ENCODE measurements around the gene NOL6.

Gene NOL6

GRCh38 chr9:33472171-33472880 is 1.4 kb downstream of the NOL6 start:
- TF ChIP-seq, protein P1, sequence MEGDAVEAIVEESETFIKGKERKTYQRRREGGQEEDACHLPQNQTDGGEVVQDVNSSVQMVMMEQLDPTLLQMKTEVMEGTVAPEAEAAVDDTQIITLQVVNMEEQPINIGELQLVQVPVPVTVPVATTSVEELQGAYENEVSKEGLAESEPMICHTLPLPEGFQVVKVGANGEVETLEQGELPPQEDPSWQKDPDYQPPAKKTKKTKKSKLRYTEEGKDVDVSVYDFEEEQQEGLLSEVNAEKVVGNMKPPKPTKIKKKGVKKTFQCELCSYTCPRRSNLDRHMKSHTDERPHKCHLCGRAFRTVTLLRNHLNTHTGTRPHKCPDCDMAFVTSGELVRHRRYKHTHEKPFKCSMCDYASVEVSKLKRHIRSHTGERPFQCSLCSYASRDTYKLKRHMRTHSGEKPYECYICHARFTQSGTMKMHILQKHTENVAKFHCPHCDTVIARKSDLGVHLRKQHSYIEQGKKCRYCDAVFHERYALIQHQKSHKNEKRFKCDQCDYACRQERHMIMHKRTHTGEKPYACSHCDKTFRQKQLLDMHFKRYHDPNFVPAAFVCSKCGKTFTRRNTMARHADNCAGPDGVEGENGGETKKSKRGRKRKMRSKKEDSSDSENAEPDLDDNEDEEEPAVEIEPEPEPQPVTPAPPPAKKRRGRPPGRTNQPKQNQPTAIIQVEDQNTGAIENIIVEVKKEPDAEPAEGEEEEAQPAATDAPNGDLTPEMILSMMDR (IDR thresholded peaks at IDR 0.05) = no peak
- Histone ChIP-seq H3K4me3 (peak overlapping the region in 1 of 2 donors; percentile 70), H3K36me3 (peaks cover 35 to 49% (median 44%) of the 10 kb centered on the region in 3 donors), H3K27me3 (no peaks in the 10 kb centered on the region), H3K27ac (no peak overlapping the region), H3K9me3 (no peaks in the 10 kb centered on the region), H3K4me1 (peaks cover 0 to 18% (median 16%) of the 10 kb centered on the region in 4 donors)
- peak in 1 of 2 donors; percentile 47 for DNase-seq
- intact Hi-C loops (cut with DNase I; ENCODE audit: low total_unique reads) = no loop called here

GRCh38 chr9:33471361-33471760 is 2.4 kb downstream of the NOL6 start:
- Histone ChIP-seq H3K4me1 (peaks cover 0 to 18% (median 16%) of the 10 kb centered on the region in 4 donors), H3K4me3 (no peak overlapping the region), H3K9me3 (no peaks in the 10 kb centered on the region), H3K27me3 (no peaks in the 10 kb centered on the region), H3K27ac (no peak overlapping the region), H3K36me3 (peaks cover 43 to 59% (median 54%) of the 10 kb centered on the region in 3 donors)
- DNase-seq = no peak
- intact Hi-C loops (cut with DNase I; ENCODE audit: low total_unique reads) = no loop called here
- TF ChIP-seq, protein P1 (IDR thresholded peaks at IDR 0.05) = no peak

GRCh38 chr9:33469891-33470290 is 3.8 kb downstream of the NOL6 start:
- TF ChIP-seq, protein P1 (IDR thresholded peaks at IDR 0.05) = no peak
- peaks cover 0 to 18% (median 16%) of the 10 kb centered on the region in 4 donors for H3K4me1 ChIP-seq
- H3K9me3 ChIP-seq = no peaks in the 10 kb centered on the region
- no peak overlapping the region for H3K27ac ChIP-seq
- DNase-seq = peak in 1 of 2 donors; percentile 54
- peaks cover 58 to 73% (median 69%) of the 10 kb centered on the region in 3 donors for H3K36me3 ChIP-seq
- intact Hi-C loops (cut with DNase I; ENCODE audit: low total_unique reads) = loop anchor here (5.0 kb wide), 1 partner anchor 98 kb away; no protein-coding TSS in a partner anchor
- no peak overlapping the region for H3K4me3 ChIP-seq
- H3K27me3 ChIP-seq = no peaks in the 10 kb centered on the region

- peak in 1 of 2 donors; percentile 50 for DNase-seq
- TF ChIP-seq, protein P1 (IDR thresholded peaks at IDR 0.05) = no peak
- Histone ChIP-seq H3K27ac (no peak overlapping the region), H3K4me1 (peaks cover 0 to 18% (median 15%) of the 10 kb centered on the region in 4 donors), H3K36me3 (peaks cover 67 to 82% (median 78%) of the 10 kb centered on the region in 3 donors), H3K4me3 (no peak overlapping the region), H3K27me3 (no peaks in the 10 kb centered on the region), H3K9me3 (no peaks in the 10 kb centered on the region)
- intact Hi-C loops (cut with DNase I; ENCODE audit: low total_unique reads) = loop anchor here (5.0 kb wide), 1 partner anchor 97 kb away; no protein-coding TSS in a partner anchor
Measured at GRCh38 chr9:33468797-33469621, 4.7 kb downstream of the NOL6 start.

DNA sequence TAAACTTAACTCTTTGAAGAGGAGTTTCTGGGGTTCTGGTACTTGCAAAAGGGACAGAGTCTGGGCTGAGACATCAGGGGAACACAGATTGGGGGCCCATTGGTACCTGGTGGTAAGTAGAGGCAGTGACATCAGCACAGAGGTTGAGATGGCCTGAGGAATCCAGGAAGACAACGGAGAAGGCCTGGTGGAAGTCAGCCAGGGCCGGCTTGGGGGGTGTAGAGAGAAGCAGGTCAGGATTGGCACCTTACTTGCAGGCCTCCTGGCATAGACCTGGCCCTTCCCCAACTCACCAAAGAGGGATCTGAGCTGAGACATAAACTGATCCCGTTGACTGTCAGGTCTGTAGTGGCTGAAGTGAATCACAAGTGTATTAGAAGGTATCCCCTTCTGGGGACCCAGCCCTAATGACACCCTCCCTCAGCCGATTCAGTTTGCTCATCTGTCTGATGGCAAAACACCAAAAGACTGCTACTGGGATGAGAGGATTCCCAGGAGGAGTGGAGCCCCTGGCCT is 5.5 kb downstream of the NOL6 start:
- peak in 1 of 2 donors; percentile 27 for DNase-seq
- Histone ChIP-seq H3K27ac (no peak overlapping the region), H3K4me1 (peaks cover 0 to 16% (median 14%) of the 10 kb centered on the region in 4 donors), H3K9me3 (no peaks in the 10 kb centered on the region), H3K36me3 (peaks cover 74 to 90% (median 85%) of the 10 kb centered on the region in 3 donors), H3K4me3 (no peak overlapping the region), H3K27me3 (no peaks in the 10 kb centered on the region)
- TF ChIP-seq, protein P1 (IDR thresholded peaks at IDR 0.05) = no peak
- intact Hi-C loops (cut with DNase I; ENCODE audit: low total_unique reads) = loop anchor here (5.0 kb wide), 1 partner anchor 96 kb away; no protein-coding TSS in a partner anchor

All from tibial artery (tissue), 4 donors.